OCI-LY7 (cell line): ENCODE results near the gene SGO2. TPM values are rescaled to one million over a fixed set of nuclear protein-coding genes. Genes with fewer than 3 reads are reported as not detected.

Source experiments
- BruUV-seq: library from RNA; stranded (reverse); fragments of 400-500 nt; replicated peaks from 2 replicates; lab custom pipeline; 2021; lab: Mats Ljungman, UMichigan
- CTCF ChIA-PET: fragments of 300-600 bp; sonication (Branson Sonifier 250); formaldehyde crosslinking; loops from one replicate; lab custom pipeline; 2022; ENCODE audit warnings: antibody characterized with exemption; ENCODE audit not compliant: unreplicated experiment; lab: Charles Lee
- POLR2A ChIA-PET: fragments of 300-600 bp; sonication (Branson Sonifier 250); formaldehyde crosslinking; loops from one replicate; lab custom pipeline; 2022; ENCODE audit warnings: antibody characterized with exemption; lab: Charles Lee
- DNase-seq: peaks from one replicate; pipeline ENCODE4 v3.0.0-alpha.2; 2015; ENCODE audit warnings: low spot score
- H2AFZ ChIP-seq: fragments of 200-600 bp; sonication (generic), shearing (Covaris generic); 2 replicates; pipeline ENCODE4 v1.6.1; 2014; ENCODE audit warnings: mild to moderate bottlenecking, antibody characterized with exemption, low read length, moderate library complexity
- H3K27ac ChIP-seq: fragments of 200-600 bp; sonication (generic); 2 replicates; pipeline ENCODE4 v1.5.1; 2014; ENCODE audit warnings: mixed run types, low read depth, mild to moderate bottlenecking, moderate library complexity, low read length, inconsistent platforms; ENCODE audit not compliant: poor library complexity, severe bottlenecking
- H3K36me3 ChIP-seq: fragments of 200-600 bp; sonication (generic); 2 replicates; pipeline ENCODE4 v1.6.1; 2014; ENCODE audit warnings: mild to moderate bottlenecking, antibody characterized with exemption, low read length, moderate library complexity, mixed read lengths; ENCODE audit not compliant: insufficient read depth
- H3K4me1 ChIP-seq: fragments of 200-600 bp; sonication (generic); 2 replicates; pipeline ENCODE4 v1.5.1; 2014; ENCODE audit warnings: mild to moderate bottlenecking, low read length; ENCODE audit not compliant: insufficient read depth, poor library complexity, severe bottlenecking
- H3K4me2 ChIP-seq: fragments of 200-600 bp; sonication (generic); 2 replicates; pipeline ENCODE4 v1.6.1; 2014; ENCODE audit warnings: mild to moderate bottlenecking, low read length
- H3K4me3 ChIP-seq: fragments of 200-600 bp; sonication (generic); 2 replicates; pipeline ENCODE4 v1.5.1; 2014; ENCODE audit warnings: mild to moderate bottlenecking, low read depth, low read length; ENCODE audit not compliant: poor library complexity, severe bottlenecking
- H3K79me2 ChIP-seq: fragments of 200-600 bp; sonication (generic); 2 replicates; pipeline ENCODE4 v1.6.1; 2016; ENCODE audit warnings: low read depth, mild to moderate bottlenecking, low read length, moderate library complexity, mixed read lengths; ENCODE audit not compliant: insufficient read depth
- H3K9me2 ChIP-seq: fragments of 200-600 bp; sonication (generic); 2 replicates; pipeline ENCODE4 v1.6.1; 2016; ENCODE audit warnings: mild to moderate bottlenecking, low read length, mixed read lengths; ENCODE audit not compliant: insufficient read depth
- H3K9me3 ChIP-seq: fragments of 200-600 bp; sonication (generic); 2 replicates; pipeline ENCODE4 v1.6.1; 2014; ENCODE audit warnings: mild to moderate bottlenecking, mixed run types, low read length, mixed read lengths
- H4K20me1 ChIP-seq: fragments of 200-600 bp; sonication (generic); 2 replicates; pipeline ENCODE4 v1.6.1; 2014; ENCODE audit warnings: mild to moderate bottlenecking, antibody characterized with exemption, low read length, moderate library complexity, mixed read lengths; ENCODE audit not compliant: insufficient read depth
- EZH2phosphoT487 ChIP-seq: fragments of 200-600 bp; sonication (generic); IDR thresholded peaks from 2 replicates; pipeline ENCODE4 v1.6.1; 2018; ENCODE audit warnings: low read depth, borderline replicate concordance, mild to moderate bottlenecking, mixed run types, antibody characterized with exemption, low read length, moderate library complexity, mixed read lengths
- intact Hi-C: fragments of 100-400 bp; cut with micrococcal nuclease; formaldehyde crosslinking; loops from one replicate; pipeline ENCODE4 v1.10.0; 2022; ENCODE audit not compliant: unreplicated experiment
- total RNA-seq, 2 experiments: library from RNA; depleted of rRNA in 1 of 2; stranded (reverse); fragments of >200 nt in 1 of 2; shearing (Covaris generic) in 1 of 2; gene quantifications; 2 replicates each; pipeline ENCODE4 v1.2.3, GENCODE V29; 2014 to 2022
- TF ChIP-seq, protein P1 (sequence below): fragments of 200-600 bp; sonication (generic); conservative IDR thresholded peaks from 2 replicates; pipeline ENCODE4 v1.5.1; 2014; ENCODE audit warnings: mild to moderate bottlenecking, antibody characterized with exemption, low read length, moderate library complexity, mixed read lengths

The SGO2 gene
- total RNA-seq, 2 experiments from 2014 or later = 29.3 to 55.3 TPM

DNA sequence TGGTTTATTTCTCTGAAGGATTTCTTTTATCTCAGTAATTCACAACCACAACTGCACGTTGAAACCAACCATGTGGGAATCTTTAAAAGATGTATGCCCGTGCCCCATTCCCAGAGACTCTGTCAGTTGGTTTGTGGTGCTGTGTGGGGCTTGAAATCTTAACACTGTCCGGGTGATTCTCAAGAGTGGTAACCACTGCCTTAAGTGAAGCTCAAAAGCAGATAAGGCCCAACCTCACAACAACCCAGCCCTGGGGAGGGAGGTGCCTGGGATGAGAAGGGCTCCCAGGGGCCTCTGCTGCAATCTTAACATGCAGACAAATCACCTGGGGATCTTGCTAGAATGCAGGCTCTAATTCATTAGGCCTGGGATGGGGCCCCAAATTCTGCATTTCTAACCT is 73.2 kb downstream of the SGO2 start:
- H2AFZ ChIP-seq = no peak overlapping the region
- no TSS peak for BruUV-seq
- no peak for DNase-seq
- H3K27ac ChIP-seq = no peak overlapping the region
- POLR2A ChIA-PET = interaction anchor here (0.6 kb wide), 1 partner anchor 9 kb away, joined by 3 read pairs; no protein-coding TSS in a partner anchor
- no peak overlapping the region for H3K4me2 ChIP-seq
- H3K36me3 ChIP-seq = no peaks in the 10 kb centered on the region
- H3K79me2 ChIP-seq = no peaks in the 10 kb centered on the region
- H3K4me1 ChIP-seq = no peaks in the 10 kb centered on the region
- H4K20me1 ChIP-seq = no peaks in the 10 kb centered on the region
- CTCF ChIA-PET = no interaction called here
- intact Hi-C loops = no loop called here
- H3K9me2 ChIP-seq = no peaks in the 10 kb centered on the region
- TF ChIP-seq EZH2phosphoT487 = no peak
- TF ChIP-seq, protein P1, sequence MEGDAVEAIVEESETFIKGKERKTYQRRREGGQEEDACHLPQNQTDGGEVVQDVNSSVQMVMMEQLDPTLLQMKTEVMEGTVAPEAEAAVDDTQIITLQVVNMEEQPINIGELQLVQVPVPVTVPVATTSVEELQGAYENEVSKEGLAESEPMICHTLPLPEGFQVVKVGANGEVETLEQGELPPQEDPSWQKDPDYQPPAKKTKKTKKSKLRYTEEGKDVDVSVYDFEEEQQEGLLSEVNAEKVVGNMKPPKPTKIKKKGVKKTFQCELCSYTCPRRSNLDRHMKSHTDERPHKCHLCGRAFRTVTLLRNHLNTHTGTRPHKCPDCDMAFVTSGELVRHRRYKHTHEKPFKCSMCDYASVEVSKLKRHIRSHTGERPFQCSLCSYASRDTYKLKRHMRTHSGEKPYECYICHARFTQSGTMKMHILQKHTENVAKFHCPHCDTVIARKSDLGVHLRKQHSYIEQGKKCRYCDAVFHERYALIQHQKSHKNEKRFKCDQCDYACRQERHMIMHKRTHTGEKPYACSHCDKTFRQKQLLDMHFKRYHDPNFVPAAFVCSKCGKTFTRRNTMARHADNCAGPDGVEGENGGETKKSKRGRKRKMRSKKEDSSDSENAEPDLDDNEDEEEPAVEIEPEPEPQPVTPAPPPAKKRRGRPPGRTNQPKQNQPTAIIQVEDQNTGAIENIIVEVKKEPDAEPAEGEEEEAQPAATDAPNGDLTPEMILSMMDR = no peak
- no peak overlapping the region for H3K4me3 ChIP-seq
- no peaks in the 10 kb centered on the region for H3K9me3 ChIP-seq

DNA sequence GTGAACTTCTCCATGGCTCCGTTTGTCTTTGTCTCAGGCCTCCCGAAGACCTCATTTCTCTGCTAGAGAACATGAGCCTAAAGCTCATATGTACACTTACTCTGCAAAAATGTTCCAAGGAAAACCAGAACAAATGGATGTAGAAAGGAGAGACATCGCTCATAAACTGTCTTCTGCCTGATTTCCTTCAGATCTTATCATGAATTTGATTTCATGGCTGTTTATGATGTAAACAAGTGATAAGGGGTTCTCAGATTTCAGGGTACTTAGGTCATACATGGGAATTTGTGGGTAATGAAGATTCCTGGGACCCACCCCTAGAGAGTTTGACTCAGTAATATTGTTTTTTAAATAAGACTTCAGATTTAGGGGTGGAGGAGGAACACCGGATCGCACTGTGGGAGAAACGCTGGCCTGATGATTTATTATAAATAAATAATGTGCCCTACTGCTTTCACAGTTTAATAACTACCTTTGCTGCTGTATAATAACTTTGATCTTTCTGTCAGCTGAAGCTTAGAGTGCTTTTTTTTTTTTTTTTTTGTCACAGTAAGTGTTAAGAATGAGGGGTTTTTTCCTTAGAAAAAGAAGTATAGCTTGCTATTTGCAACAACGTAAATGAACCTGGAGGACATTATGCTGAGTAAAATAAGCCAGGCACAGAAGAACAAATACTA is 74.7 kb downstream of the SGO2 start:
- CTCF ChIA-PET = no interaction called here
- intact Hi-C loops = no loop called here
- POLR2A ChIA-PET = interaction anchor here (0.6 to 0.9 kb wide), 3 partner anchors 14 to 95 kb away, joined by 3 to 7 read pairs (median 5); no protein-coding TSS in a partner anchor

More for the DNA sequence above, 74.7 kb downstream of the SGO2 start:
- Histone ChIP-seq H3K9me2 (no peaks in the 10 kb centered on the region), H2AFZ (no peak overlapping the region), H3K36me3 (no peaks in the 10 kb centered on the region), H3K79me2 (no peaks in the 10 kb centered on the region), H3K9me3 (no peaks in the 10 kb centered on the region), H3K4me1 (no peaks in the 10 kb centered on the region), H4K20me1 (no peaks in the 10 kb centered on the region), H3K27ac (no peak overlapping the region), H3K4me3 (no peak overlapping the region), H3K4me2 (no peak overlapping the region)
- DNase-seq = no peak
- no TSS peak for BruUV-seq
- no peak for TF ChIP-seq EZH2phosphoT487
- TF ChIP-seq, protein P1 = no peak
